SK-N-SH (cell line): Measurements from ENCODE around the gene IRF2.

Source experiments
- CTCF ChIP-seq: fragments of 200-600 bp; sonication (generic); IDR thresholded peaks from 2 replicates; pipeline ENCODE4 v1.6.1; 2017; ENCODE audit warnings: antibody characterized with exemption, mild to moderate bottlenecking, moderate library complexity
- EP300 ChIP-seq, 2 experiments: IDR thresholded peaks; 2 replicates each; pipeline versions ENCODE4 v1.4.0 to v1.6.1; 2012; ENCODE audit warnings: borderline replicate concordance in 1 of 2, low read depth in 1 of 2, low read length in 1 of 2
- GATA2 ChIP-seq: sonication (generic); formaldehyde crosslinking; IDR thresholded peaks from 2 replicates; pipeline ENCODE4 v1.5.0; 2020; ENCODE audit warnings: mild to moderate bottlenecking, missing genetic modification reagents
- JUND ChIP-seq: IDR thresholded peaks from 2 replicates; pipeline ENCODE4 v1.4.0; 2012
- MXI1 ChIP-seq: IDR thresholded peaks from 2 replicates; pipeline ENCODE4 v1.6.1; 2012; ENCODE audit warnings: mild to moderate bottlenecking, low read depth, low read length, improper control_type of control experiment
- NRF1 ChIP-seq: IDR thresholded peaks from 2 replicates; pipeline ENCODE4 v1.6.1; 2012; ENCODE audit warnings: low read depth, mild to moderate bottlenecking, low read length
- POLR2AphosphoS5 ChIP-seq: IDR thresholded peaks from 2 replicates; pipeline ENCODE4 v1.6.1; 2012; ENCODE audit warnings: low read depth, low read length
- RAD21 ChIP-seq: IDR thresholded peaks from 2 replicates; pipeline ENCODE4 v1.6.1; 2012; ENCODE audit warnings: mild to moderate bottlenecking, low read length
- RFX5 ChIP-seq: IDR thresholded peaks from 2 replicates; pipeline ENCODE4 v1.6.1; 2012; ENCODE audit warnings: mild to moderate bottlenecking, improper control_type of control experiment, low read length
- SMC3 ChIP-seq: IDR thresholded peaks from 2 replicates; pipeline ENCODE4 v1.6.1; 2012; ENCODE audit warnings: low read depth, low read length, improper control_type of control experiment
- YY1 ChIP-seq: IDR thresholded peaks from 2 replicates; pipeline ENCODE4 v1.4.0; 2012; ENCODE audit warnings: low read depth, mild to moderate bottlenecking
- TF ChIP-seq, protein P1 (sequence below): IDR thresholded peaks from 2 replicates; pipeline ENCODE4 v1.6.1; 2012; ENCODE audit warnings: mild to moderate bottlenecking, low read depth, low read length, moderate library complexity

DNA sequence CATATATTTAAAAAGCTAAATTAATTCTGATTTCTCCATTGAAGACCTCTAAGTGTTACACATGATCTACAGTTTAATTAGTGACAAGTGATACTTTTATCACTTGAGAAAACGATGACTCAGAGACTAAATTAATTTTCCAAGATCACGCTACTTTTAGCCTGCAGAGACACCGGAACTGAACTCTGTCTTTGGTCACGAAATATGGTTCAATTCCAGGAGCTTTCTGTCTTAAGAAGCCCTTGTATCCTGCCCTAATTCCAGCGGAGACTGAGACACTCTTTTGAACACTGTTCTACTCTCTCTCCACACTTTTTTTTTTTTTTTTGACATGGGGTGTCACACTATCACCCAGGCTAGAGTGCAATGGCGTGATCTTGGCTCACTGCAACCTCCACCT is 63.6 kb downstream of the IRF2 start:
- TF ChIP-seq CTCF = no peak
- no peak for TF ChIP-seq JUND
- TF ChIP-seq RFX5 = no peak
- no peak for TF ChIP-seq YY1
- TF ChIP-seq GATA2 (CRISPR knock-in tag) = no peak
- no peak for TF ChIP-seq NRF1
- no peak for TF ChIP-seq RAD21
- no peak for TF ChIP-seq POLR2AphosphoS5
- TF ChIP-seq SMC3 = no peak
- TF ChIP-seq MXI1 = no peak
- TF ChIP-seq EP300 (IDR thresholded peaks at IDR 0.05; ENCODE audit: borderline replicate concordance in 1 of 2, low read depth in 1 of 2, low read length in 1 of 2) = no peak
- TF ChIP-seq, protein P1, sequence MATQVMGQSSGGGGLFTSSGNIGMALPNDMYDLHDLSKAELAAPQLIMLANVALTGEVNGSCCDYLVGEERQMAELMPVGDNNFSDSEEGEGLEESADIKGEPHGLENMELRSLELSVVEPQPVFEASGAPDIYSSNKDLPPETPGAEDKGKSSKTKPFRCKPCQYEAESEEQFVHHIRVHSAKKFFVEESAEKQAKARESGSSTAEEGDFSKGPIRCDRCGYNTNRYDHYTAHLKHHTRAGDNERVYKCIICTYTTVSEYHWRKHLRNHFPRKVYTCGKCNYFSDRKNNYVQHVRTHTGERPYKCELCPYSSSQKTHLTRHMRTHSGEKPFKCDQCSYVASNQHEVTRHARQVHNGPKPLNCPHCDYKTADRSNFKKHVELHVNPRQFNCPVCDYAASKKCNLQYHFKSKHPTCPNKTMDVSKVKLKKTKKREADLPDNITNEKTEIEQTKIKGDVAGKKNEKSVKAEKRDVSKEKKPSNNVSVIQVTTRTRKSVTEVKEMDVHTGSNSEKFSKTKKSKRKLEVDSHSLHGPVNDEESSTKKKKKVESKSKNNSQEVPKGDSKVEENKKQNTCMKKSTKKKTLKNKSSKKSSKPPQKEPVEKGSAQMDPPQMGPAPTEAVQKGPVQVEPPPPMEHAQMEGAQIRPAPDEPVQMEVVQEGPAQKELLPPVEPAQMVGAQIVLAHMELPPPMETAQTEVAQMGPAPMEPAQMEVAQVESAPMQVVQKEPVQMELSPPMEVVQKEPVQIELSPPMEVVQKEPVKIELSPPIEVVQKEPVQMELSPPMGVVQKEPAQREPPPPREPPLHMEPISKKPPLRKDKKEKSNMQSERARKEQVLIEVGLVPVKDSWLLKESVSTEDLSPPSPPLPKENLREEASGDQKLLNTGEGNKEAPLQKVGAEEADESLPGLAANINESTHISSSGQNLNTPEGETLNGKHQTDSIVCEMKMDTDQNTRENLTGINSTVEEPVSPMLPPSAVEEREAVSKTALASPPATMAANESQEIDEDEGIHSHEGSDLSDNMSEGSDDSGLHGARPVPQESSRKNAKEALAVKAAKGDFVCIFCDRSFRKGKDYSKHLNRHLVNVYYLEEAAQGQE = no peak
